PC-3 (cell line): Measurements from ENCODE around the gene FAM20B. TPM values are rescaled to one million over a fixed set of nuclear protein-coding genes. Genes with fewer than 3 reads are reported as not detected.

ENCODE experiments used
- ATAC-seq: fragments of 200-7000 bp; cut with Tn5 transposase; 2 replicates; pipeline ENCODE4 v1.9.1; 2020; ENCODE audit warnings: mild to moderate bottlenecking, moderate library complexity
- BruUV-seq: library from RNA; stranded (reverse); fragments of 400-500 nt; replicated peaks from 2 replicates; lab custom pipeline; 2021; lab: Mats Ljungman, UMichigan
- CTCF ChIA-PET: fragments of 300-600 bp; sonication (Branson Sonifier 250); formaldehyde crosslinking; loops from one replicate; lab custom pipeline; 2022; ENCODE audit warnings: antibody characterized with exemption; lab: Charles Lee
- POLR2A ChIA-PET: fragments of 300-600 bp; sonication (Branson Sonifier 250); formaldehyde crosslinking; loops from one replicate; lab custom pipeline; 2022; ENCODE audit warnings: antibody characterized with exemption; ENCODE audit not compliant: unreplicated experiment; lab: Charles Lee
- DNase-seq: peaks from one replicate; pipeline ENCODE4 v3.0.0-alpha.2; 2015
- H2AFZ ChIP-seq: fragments of 300-600 bp; sonication (generic); 2 replicates; pipeline ENCODE4 v1.6.0; 2016; ENCODE audit warnings: antibody characterized with exemption, low read length
- H3F3A ChIP-seq: fragments of 300-600 bp; sonication (generic); one replicate; pipeline ENCODE4 v1.6.0; 2017; ENCODE audit warnings: antibody characterized with exemption, low read length, control low read depth, mild to moderate bottlenecking; ENCODE audit not compliant: unreplicated experiment
- H3K27ac ChIP-seq: fragments of 300-600 bp; sonication (generic); 2 replicates; pipeline ENCODE4 v1.5.1; 2016; ENCODE audit warnings: mild to moderate bottlenecking, low read length
- H3K27me3 ChIP-seq: fragments of 300-600 bp; sonication (generic); 2 replicates; pipeline ENCODE4 v1.6.1; 2016; ENCODE audit warnings: low read length, mixed read lengths
- H3K36me3 ChIP-seq: fragments of 300-600 bp; sonication (generic); 2 replicates; pipeline ENCODE4 v1.6.1; 2016; ENCODE audit warnings: low read depth, mixed run types, low read length, mixed read lengths
- H3K4me1 ChIP-seq: fragments of 300-600 bp; sonication (generic); 2 replicates; pipeline ENCODE4 v1.5.1; 2016; ENCODE audit warnings: low read length; ENCODE audit not compliant: insufficient read depth
- H3K4me2 ChIP-seq: fragments of 300-600 bp; sonication (generic); 2 replicates; pipeline ENCODE4 v1.6.0; 2016; ENCODE audit warnings: low read length
- H3K4me3 ChIP-seq: fragments of 300-600 bp; sonication (generic); 2 replicates; pipeline ENCODE4 v1.5.1; 2016; ENCODE audit warnings: mild to moderate bottlenecking, low read length, mixed read lengths
- H3K79me2 ChIP-seq: fragments of 300-600 bp; sonication (generic); 2 replicates; pipeline ENCODE4 v1.6.1; 2017; ENCODE audit warnings: low read length, mixed read lengths
- H3K9ac ChIP-seq: fragments of 300-600 bp; sonication (generic); 2 replicates; pipeline ENCODE4 v1.6.0; 2016; ENCODE audit warnings: mild to moderate bottlenecking, low read length
- H3K9me2 ChIP-seq: fragments of 300-600 bp; sonication (generic); replicated peaks from 2 replicates; pipeline ENCODE4 v1.6.1; 2016; ENCODE audit warnings: mixed run types, low read length, mixed read lengths
- H3K9me3 ChIP-seq: fragments of 300-600 bp; sonication (generic); 2 replicates; pipeline ENCODE4 v1.6.1; 2016; ENCODE audit warnings: low read length, mixed read lengths
- H4K20me1 ChIP-seq: fragments of 300-600 bp; sonication (generic); 2 replicates; pipeline ENCODE4 v1.6.1; 2016; ENCODE audit warnings: low read length, mixed read lengths
- EZH2 ChIP-seq: fragments of 300-600 bp; sonication (generic); IDR thresholded peaks from one replicate; pipeline ENCODE4 v1.6.1; 2017; ENCODE audit warnings: antibody characterized with exemption, mild to moderate bottlenecking, low read length; ENCODE audit not compliant: unreplicated experiment
- EZH2phosphoT487 ChIP-seq: fragments of 300-600 bp; sonication (generic); IDR thresholded peaks from 2 replicates; pipeline ENCODE4 v1.6.1; 2018; ENCODE audit warnings: mild to moderate bottlenecking, antibody characterized with exemption, low read length, borderline replicate concordance
- intact Hi-C: fragments of 100-400 bp; cut with micrococcal nuclease; formaldehyde crosslinking; loops from 2 replicates; pipeline ENCODE4 v1.9.0; 2023
- total RNA-seq: library from RNA; depleted of rRNA; stranded (reverse); fragments of >200 nt; gene quantifications from 2 replicates; pipeline ENCODE4 v1.2.3, GENCODE V29; 2014
- TF ChIP-seq, protein P1 (sequence below): fragments of 300-600 bp; sonication (generic); conservative IDR thresholded peaks from 2 replicates; pipeline ENCODE4 v1.5.1; 2017; ENCODE audit warnings: antibody characterized with exemption, low read depth, mild to moderate bottlenecking, low read length

Gene FAM20B
- total RNA-seq, 1 experiment from 2014 or later: 21.1 TPM

DNA sequence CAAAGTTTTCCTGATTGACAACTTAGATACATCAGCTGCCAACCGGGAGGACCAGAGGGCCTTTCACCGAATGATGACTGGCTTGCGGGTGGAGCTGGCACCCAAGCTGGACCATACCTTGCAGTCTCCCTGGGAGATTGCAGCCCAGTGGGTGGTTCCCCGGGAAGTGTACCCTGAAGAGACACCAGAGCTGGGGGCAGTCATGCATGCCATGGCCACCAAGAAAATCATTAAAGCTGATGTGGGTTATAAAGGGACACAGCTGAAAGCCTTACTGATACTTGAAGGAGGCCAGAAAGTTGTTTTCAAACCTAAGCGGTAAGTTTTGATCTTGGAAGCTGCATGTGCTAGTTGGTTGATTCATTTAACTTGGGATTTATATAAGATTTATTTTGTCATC lies 18.2 kb downstream of the FAM20B start:
- DNase-seq (no peak), ATAC-seq (no peak)
- Histone ChIP-seq H3K4me1 (peaks cover 5% of the 10 kb centered on the region), H2AFZ (no peak overlapping the region), H3K36me3 (no peaks in the 10 kb centered on the region), H4K20me1 (no peaks in the 10 kb centered on the region), H3K27ac (no peak overlapping the region), H3K79me2 (peaks cover 27% of the 10 kb centered on the region), H3K9me2 (no peaks in the 10 kb centered on the region), H3K9ac (no peak overlapping the region), H3F3A (no peaks in the 10 kb centered on the region), H3K4me2 (no peak overlapping the region), H3K9me3 (no peaks in the 10 kb centered on the region), H3K27me3 (no peaks in the 10 kb centered on the region), H3K4me3 (no peak overlapping the region)
- CTCF ChIA-PET: no interaction called here
- TF ChIP-seq, protein P1, sequence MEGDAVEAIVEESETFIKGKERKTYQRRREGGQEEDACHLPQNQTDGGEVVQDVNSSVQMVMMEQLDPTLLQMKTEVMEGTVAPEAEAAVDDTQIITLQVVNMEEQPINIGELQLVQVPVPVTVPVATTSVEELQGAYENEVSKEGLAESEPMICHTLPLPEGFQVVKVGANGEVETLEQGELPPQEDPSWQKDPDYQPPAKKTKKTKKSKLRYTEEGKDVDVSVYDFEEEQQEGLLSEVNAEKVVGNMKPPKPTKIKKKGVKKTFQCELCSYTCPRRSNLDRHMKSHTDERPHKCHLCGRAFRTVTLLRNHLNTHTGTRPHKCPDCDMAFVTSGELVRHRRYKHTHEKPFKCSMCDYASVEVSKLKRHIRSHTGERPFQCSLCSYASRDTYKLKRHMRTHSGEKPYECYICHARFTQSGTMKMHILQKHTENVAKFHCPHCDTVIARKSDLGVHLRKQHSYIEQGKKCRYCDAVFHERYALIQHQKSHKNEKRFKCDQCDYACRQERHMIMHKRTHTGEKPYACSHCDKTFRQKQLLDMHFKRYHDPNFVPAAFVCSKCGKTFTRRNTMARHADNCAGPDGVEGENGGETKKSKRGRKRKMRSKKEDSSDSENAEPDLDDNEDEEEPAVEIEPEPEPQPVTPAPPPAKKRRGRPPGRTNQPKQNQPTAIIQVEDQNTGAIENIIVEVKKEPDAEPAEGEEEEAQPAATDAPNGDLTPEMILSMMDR: no peak
- TF ChIP-seq EZH2phosphoT487: no peak
- TF ChIP-seq EZH2: no peak
- intact Hi-C loops: no loop called here
- BruUV-seq: no TSS peak
- POLR2A ChIA-PET: interaction anchor here (0.6 kb wide), 1 partner anchor 38 kb away, joined by 3 read pairs; the partner anchor contains the start of gene TOR3A

DNA sequence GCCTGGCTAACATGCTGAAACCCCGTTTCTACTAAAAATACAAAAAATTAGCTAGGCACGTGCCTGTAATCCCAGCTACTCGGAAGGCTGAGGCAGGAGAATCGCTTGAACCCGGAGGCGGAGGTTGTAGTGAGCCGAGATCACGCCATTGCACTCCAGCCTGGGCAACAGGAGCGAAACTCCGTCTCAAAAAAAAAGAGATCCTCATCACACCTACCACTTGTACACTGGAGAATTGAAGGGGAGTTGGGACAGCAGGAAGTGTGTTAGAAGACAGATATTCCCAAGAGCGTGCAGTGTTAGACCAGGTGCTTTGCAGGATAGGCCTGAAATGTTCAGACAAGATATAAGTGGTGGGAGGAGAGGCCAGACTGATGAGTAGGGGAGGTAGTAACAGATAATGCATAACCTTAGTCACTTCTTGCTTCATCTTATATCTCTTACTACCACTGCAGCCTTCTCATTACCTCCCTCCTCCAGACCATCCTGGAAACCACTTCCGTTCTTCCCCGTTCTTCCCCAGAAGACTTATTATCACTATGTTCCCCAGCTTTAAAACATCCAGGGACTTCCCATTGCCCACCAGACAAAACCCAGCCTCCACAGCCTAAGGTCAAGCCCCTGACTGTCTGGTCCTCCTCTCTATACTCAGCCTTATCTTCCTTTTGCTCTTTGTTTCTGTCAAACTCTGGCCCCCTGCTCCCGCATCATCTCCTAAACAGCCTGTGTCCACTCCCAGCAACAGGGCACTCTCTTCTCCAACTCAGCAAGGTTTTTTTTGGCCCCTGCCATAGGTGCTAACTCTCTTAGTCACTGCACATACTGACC lies 21.3 kb downstream of the FAM20B start:
- no peaks in the 10 kb centered on the region; the same call in 1 of the 2 replicates for H3K36me3 ChIP-seq
- ATAC-seq (no peak), DNase-seq (no peak)
- no peak overlapping the region for H3K4me2 ChIP-seq
- H3K79me2 ChIP-seq: peaks cover 18% of the 10 kb centered on the region; the same call in 1 of the 2 replicates
- no peaks in the 10 kb centered on the region for H3F3A ChIP-seq
- H2AFZ ChIP-seq: no peak overlapping the region
- no peaks in the 10 kb centered on the region for H4K20me1 ChIP-seq
- no peaks in the 10 kb centered on the region for H3K27me3 ChIP-seq
- no peak for TF ChIP-seq EZH2phosphoT487
- TF ChIP-seq EZH2: no peak
- TF ChIP-seq, protein P1: no peak
- ChIA-PET CTCF (no interaction called here), POLR2A (no interaction called here)
- no peak overlapping the region for H3K27ac ChIP-seq
- H3K4me3 ChIP-seq: no peak overlapping the region
- no peaks in the 10 kb centered on the region for H3K4me1 ChIP-seq
- no TSS peak for BruUV-seq
- H3K9me3 ChIP-seq: no peaks in the 10 kb centered on the region
- intact Hi-C loops: no loop called here
- no peaks in the 10 kb centered on the region for H3K9me2 ChIP-seq
- no peak overlapping the region for H3K9ac ChIP-seq

DNA sequence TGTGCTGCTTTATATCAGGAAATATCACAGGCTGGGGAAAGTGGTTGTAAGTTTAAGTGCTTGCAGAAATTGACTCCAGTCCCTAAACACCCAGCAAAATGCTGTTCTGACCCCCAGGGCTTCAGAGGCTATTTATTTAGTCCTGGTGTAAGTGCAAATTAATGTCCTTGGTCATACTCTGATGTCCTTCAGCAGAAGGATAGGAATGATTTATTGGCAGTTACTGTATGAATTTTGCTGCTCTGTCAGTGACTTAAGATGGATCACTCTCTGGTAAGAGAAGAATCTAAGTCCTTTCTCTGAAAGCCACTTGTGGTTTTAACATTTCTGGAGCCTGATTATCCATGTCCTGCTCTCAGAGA lies 21.9 kb downstream of the FAM20B start:
- BruUV-seq: no TSS peak
- Histone ChIP-seq H3K4me1 (peaks cover under 1% of the 10 kb centered on the region; the same call in 1 of the 2 replicates), H3K27me3 (no peaks in the 10 kb centered on the region), H2AFZ (no peak overlapping the region), H3K79me2 (peaks cover 12% of the 10 kb centered on the region; the same call in 1 of the 2 replicates), H3K4me2 (no peak overlapping the region), H3K9me3 (no peaks in the 10 kb centered on the region), H3K9ac (no peak overlapping the region), H4K20me1 (no peaks in the 10 kb centered on the region), H3K4me3 (no peak overlapping the region), H3K9me2 (no peaks in the 10 kb centered on the region), H3K27ac (no peak overlapping the region), H3F3A (no peaks in the 10 kb centered on the region), H3K36me3 (no peaks in the 10 kb centered on the region; the same call in 1 of the 2 replicates)
- ChIA-PET CTCF (no interaction called here), POLR2A (no interaction called here)
- DNase-seq (no peak), ATAC-seq (no peak)
- intact Hi-C loops: no loop called here
- TF ChIP-seq EZH2phosphoT487 (no peak), EZH2 (no peak)
- TF ChIP-seq, protein P1: no peak
